VCaP (cell line): ENCODE results near the gene TNFAIP2.

Experiments used
- H3K27ac ChIP-seq: fragments of 450-650 bp; 2 replicates; pipeline ENCODE4 v1.5.1; 2017
- CTCF ChIP-seq: fragments of 450-650 bp; conservative IDR thresholded peaks from 2 replicates; pipeline ENCODE4 v1.5.1; 2017; ENCODE audit warnings: mild to moderate bottlenecking, moderate library complexity

The TNFAIP2 gene

GRCh38 chr14:103124501-103125001 lies 1.3 kb downstream of the TNFAIP2 start:
- peak overlapping the region; percentile 84; the same call in 1 of the 2 replicates for H3K27ac ChIP-seq

GRCh38 chr14:103125098-103126070 lies 2.1 kb downstream of the TNFAIP2 start:
- no peak for TF ChIP-seq CTCF

More at GRCh38 chr14:103124501-103125001, 1.3 kb downstream of the TNFAIP2 start:
- TF ChIP-seq CTCF, result no peak

GRCh38 chr14:103126088-103126872 lies 3.0 kb downstream of the TNFAIP2 start:
- no peak for TF ChIP-seq CTCF
- peak overlapping the region; percentile 82 for H3K27ac ChIP-seq

More at GRCh38 chr14:103125098-103126070, 2.1 kb downstream of the TNFAIP2 start:
- no peak overlapping the region; the same call in 1 of the 2 replicates for H3K27ac ChIP-seq

GRCh38 chr14:103126873-103127304 lies 3.6 kb downstream of the TNFAIP2 start:
- TF ChIP-seq CTCF, result peak; percentile 69
- peak overlapping the region; percentile 82 for H3K27ac ChIP-seq

- peak; percentile 45 for TF ChIP-seq CTCF
- H3K27ac ChIP-seq, result peak overlapping the region; percentile 82
Measured at GRCh38 chr14:103127356-103127755, 4.1 kb downstream of the TNFAIP2 start.

- no peak for TF ChIP-seq CTCF
- H3K27ac ChIP-seq, result peak overlapping the region; percentile 82
Measured at GRCh38 chr14:103127861-103128598, 4.8 kb downstream of the TNFAIP2 start.
